Astrocyte (in vitro differentiated cells and primary cell): ENCODE measurements around the gene NXNL2. TPM values are rescaled to one million over a fixed set of nuclear protein-coding genes. Genes with fewer than 3 reads are reported as not detected.

Source experiments
- DNase-seq: peaks from one replicate; pipeline ENCODE4 v3.0.0-alpha.2; 2010; ENCODE audit warnings: low read depth
- FAIRE-seq: peaks from 2 replicates; lab custom pipeline; 2011; peaks lifted over from hg19 to GRCh38; lab: Jason Lieb, UNC
- H2AFZ ChIP-seq: 2 replicates; pipeline ENCODE4 v1.6.0; 2012; ENCODE audit warnings: low read depth, low read length, inconsistent platforms
- H3K27ac ChIP-seq: 2 replicates; pipeline ENCODE4 v1.5.1; 2011; ENCODE audit warnings: low read depth, low read length, inconsistent platforms
- H3K27me3 ChIP-seq: 2 replicates; pipeline ENCODE4 v1.6.0; 2011; ENCODE audit warnings: low read length, inconsistent platforms; ENCODE audit not compliant: insufficient read depth
- H3K36me3 ChIP-seq: 2 replicates; pipeline ENCODE4 v1.5.1; 2011; ENCODE audit warnings: low read length, inconsistent platforms; ENCODE audit not compliant: insufficient read depth
- H3K4me1 ChIP-seq: 2 replicates; pipeline ENCODE4 v1.5.1; 2011; ENCODE audit warnings: low read length, inconsistent platforms; ENCODE audit not compliant: insufficient read depth
- H3K4me2 ChIP-seq: 2 replicates; pipeline ENCODE4 v1.6.0; 2012; ENCODE audit warnings: low read length, inconsistent platforms
- H3K4me3 ChIP-seq: 2 replicates; pipeline ENCODE4 v1.5.1; 2011; ENCODE audit warnings: low read depth, mild to moderate bottlenecking, low read length, inconsistent platforms; ENCODE audit not compliant: insufficient read depth
- H3K79me2 ChIP-seq: 2 replicates; pipeline ENCODE4 v1.6.0; 2012; ENCODE audit warnings: mild to moderate bottlenecking, low read length, inconsistent platforms; ENCODE audit not compliant: insufficient read depth
- H3K9ac ChIP-seq: 2 replicates; pipeline ENCODE4 v1.6.0; 2012; ENCODE audit warnings: mild to moderate bottlenecking, low read length, inconsistent platforms
- H3K9me3 ChIP-seq: 2 replicates; pipeline ENCODE4 v1.5.1; 2012; ENCODE audit warnings: low read depth, mild to moderate bottlenecking, low read length, inconsistent platforms; ENCODE audit not compliant: insufficient read depth
- H4K20me1 ChIP-seq: 2 replicates; pipeline ENCODE4 v1.6.0; 2012; ENCODE audit warnings: low read length, inconsistent platforms; ENCODE audit not compliant: insufficient read depth
- H3K27ac Mint-ChIP-seq: one replicate; pipeline ENCODE4 v1.8.0; 2021; ENCODE audit warnings: mild to moderate bottlenecking, mixed read lengths; ENCODE audit not compliant: unreplicated experiment
- H3K27me3 Mint-ChIP-seq: one replicate; pipeline ENCODE4 v1.8.0; 2021; ENCODE audit warnings: low read depth, mixed read lengths; ENCODE audit not compliant: unreplicated experiment
- H3K36me3 Mint-ChIP-seq: one replicate; pipeline ENCODE4 v1.8.0; 2021; ENCODE audit warnings: low read depth, mixed read lengths; ENCODE audit not compliant: unreplicated experiment
- H3K4me1 Mint-ChIP-seq: one replicate; pipeline ENCODE4 v1.8.0; 2021; ENCODE audit warnings: low read depth, mixed read lengths; ENCODE audit not compliant: unreplicated experiment
- H3K4me3 Mint-ChIP-seq: one replicate; pipeline ENCODE4 v1.8.0; 2021; ENCODE audit warnings: mild to moderate bottlenecking, moderate library complexity, mixed read lengths; ENCODE audit not compliant: unreplicated experiment
- H3K9me3 Mint-ChIP-seq: one replicate; pipeline ENCODE4 v1.8.0; 2021; ENCODE audit warnings: mild to moderate bottlenecking, mixed read lengths; ENCODE audit not compliant: unreplicated experiment
- EZH2 ChIP-seq: IDR thresholded peaks from 2 replicates; pipeline ENCODE4 v1.6.1; 2012; ENCODE audit warnings: mild to moderate bottlenecking, low read length, inconsistent platforms; ENCODE audit not compliant: insufficient read depth
- total RNA-seq: library from RNA; stranded (reverse); gene quantifications from 2 replicates; pipeline ENCODE4 v1.2.1, GENCODE V29; 2021
- TF ChIP-seq, protein P1 (sequence below): IDR thresholded peaks from 2 replicates; pipeline ENCODE4 v1.5.1; 2011; ENCODE audit warnings: low read depth, mild to moderate bottlenecking, inconsistent platforms, low read length, moderate library complexity; ENCODE audit not compliant: insufficient read depth

Gene NXNL2
- total RNA-seq, 1 donor from 2014 or later: 1.6 TPM

DNA sequence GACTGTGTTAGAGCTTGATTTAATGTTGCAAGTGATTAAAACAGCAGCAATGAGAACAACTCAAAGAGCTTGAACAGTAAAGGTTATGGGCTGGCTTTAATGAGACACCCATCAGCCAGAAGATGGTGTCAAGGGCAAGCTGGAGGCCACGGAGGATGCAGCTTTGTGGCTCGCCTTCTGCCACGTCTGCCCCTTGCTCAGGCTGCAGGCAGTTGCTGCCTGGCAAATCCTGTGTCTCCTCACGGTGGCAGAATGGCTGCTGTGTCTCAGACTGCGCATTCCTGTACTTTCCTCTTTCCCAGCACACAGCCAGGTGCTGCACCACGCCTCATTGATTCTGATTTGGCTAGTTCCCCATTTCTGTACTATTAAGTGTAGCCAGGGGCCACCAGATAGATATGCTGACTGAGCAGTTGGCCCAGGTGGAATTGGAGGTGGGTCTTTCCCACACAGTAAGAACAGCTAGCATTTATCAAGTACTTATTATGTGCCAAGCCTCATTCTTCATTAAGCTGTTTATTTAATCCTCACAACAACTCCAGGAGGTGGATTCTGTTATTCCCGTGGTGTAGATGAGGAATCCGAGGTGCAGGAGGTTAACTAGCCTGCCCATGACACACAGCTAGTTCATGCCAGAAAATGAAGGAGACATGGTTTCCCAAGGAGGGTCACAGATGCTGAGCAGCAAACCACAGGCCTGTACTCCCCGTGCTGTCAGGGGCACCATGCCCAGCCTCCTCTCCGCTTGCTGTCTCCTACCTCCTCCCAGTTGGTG, 3.5 kb downstream of the NXNL2 start:
- no peaks in the 10 kb centered on the region for H3K9me3 ChIP-seq

DNA sequence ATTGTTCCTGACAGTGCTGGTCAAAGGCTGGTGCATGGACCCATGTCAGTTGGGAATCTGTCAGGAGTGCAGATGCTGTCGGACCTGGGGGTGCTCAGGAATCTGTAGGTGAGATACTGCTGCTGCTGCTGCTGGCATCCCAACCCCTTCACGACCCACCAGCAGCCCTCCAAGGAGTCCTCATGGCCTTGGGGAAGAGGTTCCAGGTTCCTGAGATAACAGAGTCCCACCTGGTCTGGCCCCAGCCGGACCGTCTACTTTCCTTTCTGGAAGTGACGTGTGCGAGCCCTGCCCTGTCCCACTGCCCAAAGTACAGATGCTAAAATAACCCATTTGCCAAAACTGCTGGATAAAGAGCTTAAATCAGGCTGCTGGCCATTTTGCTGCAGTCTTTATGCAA, 4.3 kb downstream of the NXNL2 start:
- Histone ChIP-seq H3K4me2 (no peak overlapping the region), H4K20me1 (peaks cover 17% of the 10 kb centered on the region), H3K79me2 (peaks cover 25% of the 10 kb centered on the region), H3K27me3 (no peaks in the 10 kb centered on the region), H2AFZ (no peak overlapping the region), H3K36me3 (no peaks in the 10 kb centered on the region), H3K27ac (no peak overlapping the region), H3K9me3 (no peaks in the 10 kb centered on the region), H3K9ac (no peak overlapping the region), H3K4me1 (peaks cover 30% of the 10 kb centered on the region), H3K4me3 (no peak overlapping the region)
- FAIRE-seq (no peak), DNase-seq (no peak)
- Mint-ChIP-seq H3K4me1 (peaks cover 13% of the 10 kb centered on the region), H3K36me3 (peaks cover 10% of the 10 kb centered on the region), H3K27ac (peak overlapping the region; percentile 75), H3K4me3 (no peak overlapping the region), H3K27me3 (peaks cover 6% of the 10 kb centered on the region), H3K9me3 (no peaks in the 10 kb centered on the region)
- no peak for TF ChIP-seq EZH2
- TF ChIP-seq, protein P1, sequence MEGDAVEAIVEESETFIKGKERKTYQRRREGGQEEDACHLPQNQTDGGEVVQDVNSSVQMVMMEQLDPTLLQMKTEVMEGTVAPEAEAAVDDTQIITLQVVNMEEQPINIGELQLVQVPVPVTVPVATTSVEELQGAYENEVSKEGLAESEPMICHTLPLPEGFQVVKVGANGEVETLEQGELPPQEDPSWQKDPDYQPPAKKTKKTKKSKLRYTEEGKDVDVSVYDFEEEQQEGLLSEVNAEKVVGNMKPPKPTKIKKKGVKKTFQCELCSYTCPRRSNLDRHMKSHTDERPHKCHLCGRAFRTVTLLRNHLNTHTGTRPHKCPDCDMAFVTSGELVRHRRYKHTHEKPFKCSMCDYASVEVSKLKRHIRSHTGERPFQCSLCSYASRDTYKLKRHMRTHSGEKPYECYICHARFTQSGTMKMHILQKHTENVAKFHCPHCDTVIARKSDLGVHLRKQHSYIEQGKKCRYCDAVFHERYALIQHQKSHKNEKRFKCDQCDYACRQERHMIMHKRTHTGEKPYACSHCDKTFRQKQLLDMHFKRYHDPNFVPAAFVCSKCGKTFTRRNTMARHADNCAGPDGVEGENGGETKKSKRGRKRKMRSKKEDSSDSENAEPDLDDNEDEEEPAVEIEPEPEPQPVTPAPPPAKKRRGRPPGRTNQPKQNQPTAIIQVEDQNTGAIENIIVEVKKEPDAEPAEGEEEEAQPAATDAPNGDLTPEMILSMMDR: no peak

More for the DNA sequence above, 3.5 kb downstream of the NXNL2 start:
- Histone ChIP-seq H3K27me3 (no peaks in the 10 kb centered on the region), H3K36me3 (no peaks in the 10 kb centered on the region), H3K9ac (no peak overlapping the region), H3K4me1 (peaks cover 30% of the 10 kb centered on the region), H3K27ac (no peak overlapping the region), H3K79me2 (peaks cover 25% of the 10 kb centered on the region), H4K20me1 (peaks cover 17% of the 10 kb centered on the region), H3K4me3 (no peak overlapping the region), H2AFZ (no peak overlapping the region), H3K4me2 (no peak overlapping the region)
- Mint-ChIP-seq H3K4me3 (no peak overlapping the region), H3K36me3 (peaks cover 10% of the 10 kb centered on the region), H3K9me3 (no peaks in the 10 kb centered on the region), H3K4me1 (peaks cover 13% of the 10 kb centered on the region), H3K27me3 (peaks cover 6% of the 10 kb centered on the region), H3K27ac (no peak overlapping the region)
- DNase-seq (peak; percentile 43), FAIRE-seq (no peak)
- TF ChIP-seq, protein P1: no peak
- TF ChIP-seq EZH2: no peak

DNA sequence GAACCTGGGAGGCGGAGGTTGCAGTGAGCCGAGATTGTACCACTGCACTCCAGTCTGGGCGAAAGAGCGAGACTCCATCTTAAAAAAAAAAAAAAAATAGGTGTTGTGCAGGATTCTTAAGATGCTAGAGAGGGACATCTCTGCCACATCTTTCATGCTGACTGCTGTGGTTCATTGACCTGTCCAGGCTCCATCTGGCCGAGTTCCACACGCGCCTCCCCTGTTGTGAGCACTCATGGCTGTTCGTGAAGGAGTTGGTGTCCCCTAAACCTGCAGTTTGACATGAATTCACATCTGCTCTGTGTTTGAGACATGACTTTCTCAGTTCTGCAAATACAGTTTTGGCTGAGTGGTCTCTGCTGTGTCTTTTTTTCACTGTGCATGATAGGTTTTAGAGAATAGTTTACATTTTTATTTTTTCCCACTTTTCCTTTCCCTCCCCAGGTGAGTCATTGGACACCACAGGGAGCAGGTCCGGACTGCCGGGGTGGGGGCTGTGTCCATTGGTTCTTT, 5.3 kb downstream of the NXNL2 start:
- peaks cover 17% of the 10 kb centered on the region for H4K20me1 ChIP-seq
- Mint-ChIP-seq H3K36me3 (peaks cover 10% of the 10 kb centered on the region), H3K4me1 (peaks cover 13% of the 10 kb centered on the region), H3K27ac (no peak overlapping the region), H3K4me3 (no peak overlapping the region), H3K27me3 (peaks cover 6% of the 10 kb centered on the region), H3K9me3 (no peaks in the 10 kb centered on the region)
- no peaks in the 10 kb centered on the region for H3K27me3 ChIP-seq
- H3K9me3 ChIP-seq: no peaks in the 10 kb centered on the region
- H2AFZ ChIP-seq: no peak overlapping the region
- H3K4me1 ChIP-seq: peaks cover 28% of the 10 kb centered on the region
- H3K36me3 ChIP-seq: no peaks in the 10 kb centered on the region
- no peak overlapping the region for H3K4me3 ChIP-seq
- TF ChIP-seq, protein P1: no peak
- TF ChIP-seq EZH2: no peak
- H3K9ac ChIP-seq: no peak overlapping the region
- peaks cover 22% of the 10 kb centered on the region for H3K79me2 ChIP-seq
- H3K27ac ChIP-seq: no peak overlapping the region
- FAIRE-seq: no peak
- no peak overlapping the region for H3K4me2 ChIP-seq
- DNase-seq: no peak
